ENCODE measurements around the gene NFYC. TPM values are rescaled to one million over a fixed set of nuclear protein-coding genes. Genes with fewer than 3 reads are reported as not detected.
A peak's percentile ranks its signal among the peaks of the same experiment; 100 is the strongest.

The NFYC gene
- total RNA-seq, 4 donors from 2014 or later: 30.3 to 36.3 (median 33.3) TPM

DNA sequence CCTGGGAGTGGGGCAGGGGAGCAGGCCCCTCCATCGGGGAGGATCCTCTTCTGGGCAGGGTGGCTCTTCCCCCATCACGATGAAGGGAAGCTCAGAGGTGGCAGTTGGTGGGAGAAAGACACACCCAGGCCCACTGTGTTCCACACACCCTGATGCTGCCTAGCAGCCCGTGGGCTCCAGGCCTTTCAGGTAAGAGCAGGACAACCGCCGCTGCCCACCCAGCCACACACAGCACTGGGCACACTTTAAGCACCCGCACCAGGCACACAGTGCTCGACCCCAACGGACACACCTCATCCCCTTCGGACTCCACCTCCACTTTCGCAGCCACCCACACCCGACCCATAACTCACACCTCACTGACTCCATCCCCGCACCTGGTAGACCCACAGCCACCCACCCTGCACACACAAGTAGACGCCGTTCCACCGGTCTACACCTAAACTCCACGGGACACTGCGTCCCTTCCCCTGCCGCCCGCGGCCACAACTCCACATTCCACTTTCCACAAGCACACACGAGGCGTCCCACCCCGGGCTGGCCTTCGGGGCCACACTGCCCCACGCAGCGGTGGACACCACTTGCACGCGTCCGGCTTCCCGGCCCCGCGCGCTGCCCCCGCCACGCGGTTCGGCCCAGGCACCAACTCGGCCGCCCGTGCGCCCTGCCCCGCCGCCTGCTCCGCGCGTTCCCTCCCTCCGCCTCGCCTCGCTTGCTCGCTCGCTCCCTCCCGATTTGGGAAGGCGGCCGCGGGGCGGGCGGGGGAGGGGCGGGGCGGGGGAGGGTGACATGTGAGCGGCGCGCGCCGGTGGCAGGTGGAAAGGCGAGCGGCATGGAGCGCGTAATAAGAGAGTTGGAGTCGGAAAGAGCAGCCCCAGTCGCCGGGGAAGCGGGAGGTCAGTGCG, 91.7 kb downstream of the NFYC start, which contains the start of gene KCNQ4:
Gene KCNQ4, plus strand, starts transcription at position 787 of the 905 bp plus-strand sequence. CDS start 307 bp downstream, outside the sequence.
- Histone ChIP-seq H3K4me3 (peak within 1 kb of the TSS; percentile 35 to 62 (median 40)), H3K4me1 (peaks cover 0 to 25% (median 15%) of the 10 kb centered on the region in 4 donors), H3K27ac (peak within 1 kb of the TSS in 3 of 4 donors; percentile 26 to 72 (median 49)), H3K9me3 (no peaks in the 10 kb centered on the region), H3K36me3 (no peaks in the 10 kb centered on the region), H3K27me3 (peaks cover 0 to 14% of the 10 kb centered on the region in 2 donors)
- no peak for TF ChIP-seq POLR2A (IDR thresholded peaks at IDR 0.05)
- TF ChIP-seq, protein P1, sequence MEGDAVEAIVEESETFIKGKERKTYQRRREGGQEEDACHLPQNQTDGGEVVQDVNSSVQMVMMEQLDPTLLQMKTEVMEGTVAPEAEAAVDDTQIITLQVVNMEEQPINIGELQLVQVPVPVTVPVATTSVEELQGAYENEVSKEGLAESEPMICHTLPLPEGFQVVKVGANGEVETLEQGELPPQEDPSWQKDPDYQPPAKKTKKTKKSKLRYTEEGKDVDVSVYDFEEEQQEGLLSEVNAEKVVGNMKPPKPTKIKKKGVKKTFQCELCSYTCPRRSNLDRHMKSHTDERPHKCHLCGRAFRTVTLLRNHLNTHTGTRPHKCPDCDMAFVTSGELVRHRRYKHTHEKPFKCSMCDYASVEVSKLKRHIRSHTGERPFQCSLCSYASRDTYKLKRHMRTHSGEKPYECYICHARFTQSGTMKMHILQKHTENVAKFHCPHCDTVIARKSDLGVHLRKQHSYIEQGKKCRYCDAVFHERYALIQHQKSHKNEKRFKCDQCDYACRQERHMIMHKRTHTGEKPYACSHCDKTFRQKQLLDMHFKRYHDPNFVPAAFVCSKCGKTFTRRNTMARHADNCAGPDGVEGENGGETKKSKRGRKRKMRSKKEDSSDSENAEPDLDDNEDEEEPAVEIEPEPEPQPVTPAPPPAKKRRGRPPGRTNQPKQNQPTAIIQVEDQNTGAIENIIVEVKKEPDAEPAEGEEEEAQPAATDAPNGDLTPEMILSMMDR (IDR thresholded peaks at IDR 0.05): no peak
- no peak for TF ChIP-seq EP300 (IDR thresholded peaks at IDR 0.05)
- WGBS, 2 donors: 4 to 5% methylated on average over 47 to 57 of the region's 73 CpGs
- DNase-seq (ENCODE audit: low spot score in 2 of 2): peak in 1 of 2 donors; percentile 29

- WGBS, 2 donors: 31 to 32% methylated on average over 31 of the region's 63 CpGs
- Histone ChIP-seq H3K4me3 (peak overlapping the region in 3 of 4 donors; percentile 27 to 62 (median 37)), H3K36me3 (no peaks in the 10 kb centered on the region), H3K9me3 (no peaks in the 10 kb centered on the region), H3K27me3 (peaks cover 0 to 14% of the 10 kb centered on the region in 2 donors), H3K27ac (peak overlapping the region in 3 of 4 donors; percentile 26 to 72 (median 49)), H3K4me1 (peaks cover 0 to 25% (median 15%) of the 10 kb centered on the region in 4 donors)
- no peak for DNase-seq (ENCODE audit: low spot score in 2 of 2)
- TF ChIP-seq, protein P1 (IDR thresholded peaks at IDR 0.05): no peak
- TF ChIP-seq EP300 (IDR thresholded peaks at IDR 0.05) (no peak), POLR2A (IDR thresholded peaks at IDR 0.05) (no peak)
Observed at GRCh38 chr1:40784141-40784770, 92.8 kb downstream of the NFYC start.

DNA sequence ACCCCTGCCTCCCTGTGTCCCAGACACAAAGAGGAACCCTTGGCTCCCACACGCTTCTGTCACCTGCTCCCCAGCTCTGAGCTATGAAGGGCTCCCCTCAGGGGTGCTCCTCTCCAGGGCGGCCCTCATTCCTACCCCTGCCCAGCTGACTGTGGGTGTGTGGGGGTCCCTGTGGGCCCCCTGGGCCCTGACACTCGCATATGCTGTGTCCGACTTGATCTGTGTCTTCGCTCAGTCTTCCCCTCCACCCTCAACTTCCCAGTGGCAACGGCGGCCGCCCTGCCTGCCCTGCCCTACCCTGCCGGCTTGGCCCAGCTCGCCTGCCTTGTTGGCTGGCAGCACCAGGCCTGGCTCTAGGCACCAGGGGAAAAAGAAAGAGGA, 93.3 kb downstream of the NFYC start:
- WGBS, 2 donors: 81 to 91% methylated on average over 10 of the region's 10 CpGs
- DNase-seq (ENCODE audit: low spot score in 2 of 2): no peak
- TF ChIP-seq, protein P1 (IDR thresholded peaks at IDR 0.05): no peak
- TF ChIP-seq EP300 (IDR thresholded peaks at IDR 0.05) (no peak), POLR2A (IDR thresholded peaks at IDR 0.05) (no peak)
- Histone ChIP-seq H3K9me3 (no peaks in the 10 kb centered on the region), H3K27me3 (peaks cover 0 to 14% of the 10 kb centered on the region in 2 donors), H3K27ac (peak overlapping the region in 2 of 4 donors; percentile 49 to 72), H3K4me3 (peak overlapping the region in 2 of 4 donors; percentile 27 to 62), H3K4me1 (peaks cover 0 to 25% (median 15%) of the 10 kb centered on the region in 4 donors), H3K36me3 (no peaks in the 10 kb centered on the region)

GRCh38 chr1:40785446-40785845, 93.9 kb downstream of the NFYC start:
- peaks cover 0 to 14% of the 10 kb centered on the region in 2 donors for H3K27me3 ChIP-seq
- no peaks in the 10 kb centered on the region for H3K9me3 ChIP-seq
- DNase-seq (ENCODE audit: low spot score in 2 of 2): no peak
- no peak overlapping the region for H3K4me3 ChIP-seq
- 90 to 96% methylated on average over 7 of the region's 7 CpGs for WGBS, 2 donors
- TF ChIP-seq, protein P1 (IDR thresholded peaks at IDR 0.05): no peak
- TF ChIP-seq POLR2A (IDR thresholded peaks at IDR 0.05) (no peak), EP300 (IDR thresholded peaks at IDR 0.05) (no peak)
- H3K27ac ChIP-seq: peak overlapping the region in 1 of 4 donors; percentile 49
- peaks cover 0 to 25% (median 15%) of the 10 kb centered on the region in 4 donors for H3K4me1 ChIP-seq
- no peaks in the 10 kb centered on the region for H3K36me3 ChIP-seq
